ENCODE data around the gene ATP2C2.

Gene ATP2C2

GRCh38 chr16:84410361-84411138, 42.2 kb downstream of the ATP2C2 start:
- Histone ChIP-seq H3K4me2 (ENCODE audit: low read depth, low read length) (no peak overlapping the region), H3K36me3 (replicated peaks; ENCODE audit: insufficient read depth, low read length) (no peaks in the 10 kb centered on the region), H3K9me3 (replicated peaks; ENCODE audit: insufficient read depth, low read length) (no peaks in the 10 kb centered on the region), H3K79me2 (ENCODE audit: low read length) (no peaks in the 10 kb centered on the region), H3K27ac (ENCODE audit: low read length) (no peak overlapping the region), H3K4me3 (ENCODE audit: low read length) (no peak overlapping the region), H3K4me1 (ENCODE audit: low read length) (no peaks in the 10 kb centered on the region), H2AFZ (ENCODE audit: low read length) (no peak overlapping the region), H4K20me1 (ENCODE audit: insufficient read depth, low read length) (no peaks in the 10 kb centered on the region), H3F3A (ENCODE audit: insufficient read depth, low read length) (no peaks in the 10 kb centered on the region), H3K27me3 (replicated peaks; ENCODE audit: insufficient read depth, low read length) (peaks cover 35% of the 10 kb centered on the region), H3K9me2 (replicated peaks; ENCODE audit: insufficient read depth, low read length) (no peaks in the 10 kb centered on the region), H3K9ac (ENCODE audit: low read length) (no peak overlapping the region)
- no peak for TF ChIP-seq EZH2 (optimal IDR thresholded peaks at IDR 0.05; ENCODE audit: low read depth, low read length)
- no peak for TF ChIP-seq EZH2phosphoT487 (IDR thresholded peaks at IDR 0.05; ENCODE audit: low read length)
- no peak for TF ChIP-seq CTCF (IDR thresholded peaks at IDR 0.05; ENCODE audit: low read length)
- no peak for DNase-seq

- no peaks in the 10 kb centered on the region for H3F3A ChIP-seq (ENCODE audit: insufficient read depth, low read length)
- no peaks in the 10 kb centered on the region for H3K9me2 ChIP-seq (replicated peaks; ENCODE audit: insufficient read depth, low read length)
- no peak for DNase-seq
- no peak overlapping the region for H2AFZ ChIP-seq (ENCODE audit: low read length)
- H3K4me2 ChIP-seq (ENCODE audit: low read depth, low read length) = no peak overlapping the region
- TF ChIP-seq EZH2 (optimal IDR thresholded peaks at IDR 0.05; ENCODE audit: low read depth, low read length) = no peak
- TF ChIP-seq CTCF (IDR thresholded peaks at IDR 0.05; ENCODE audit: low read length) = no peak
- TF ChIP-seq EZH2phosphoT487 (IDR thresholded peaks at IDR 0.05; ENCODE audit: low read length) = no peak
- H3K9me3 ChIP-seq (replicated peaks; ENCODE audit: insufficient read depth, low read length) = no peaks in the 10 kb centered on the region
- no peaks in the 10 kb centered on the region for H3K79me2 ChIP-seq (ENCODE audit: low read length)
- H3K27me3 ChIP-seq (replicated peaks; ENCODE audit: insufficient read depth, low read length) = peaks cover 36% of the 10 kb centered on the region
- no peaks in the 10 kb centered on the region for H4K20me1 ChIP-seq (ENCODE audit: insufficient read depth, low read length)
- H3K36me3 ChIP-seq (replicated peaks; ENCODE audit: insufficient read depth, low read length) = no peaks in the 10 kb centered on the region
- no peak overlapping the region for H3K9ac ChIP-seq (ENCODE audit: low read length)
- H3K4me3 ChIP-seq (ENCODE audit: low read length) = no peak overlapping the region
- H3K4me1 ChIP-seq (ENCODE audit: low read length) = no peaks in the 10 kb centered on the region
- H3K27ac ChIP-seq (ENCODE audit: low read length) = no peak overlapping the region
Observed at GRCh38 chr16:84411768-84412167, 43.4 kb downstream of the ATP2C2 start.

- no peak for TF ChIP-seq EZH2phosphoT487 (IDR thresholded peaks at IDR 0.05; ENCODE audit: low read length)
- Histone ChIP-seq H3K4me1 (ENCODE audit: low read length) (no peaks in the 10 kb centered on the region), H3K9ac (ENCODE audit: low read length) (no peak overlapping the region)
Observed at GRCh38 chr16:84412262-84412661, 43.9 kb downstream of the ATP2C2 start.

More at GRCh38 chr16:84412262-84412661, 43.9 kb downstream of the ATP2C2 start:
- no peaks in the 10 kb centered on the region for H3K36me3 ChIP-seq (replicated peaks; ENCODE audit: insufficient read depth, low read length)
- H3K27me3 ChIP-seq (replicated peaks; ENCODE audit: insufficient read depth, low read length) = peaks cover 31% of the 10 kb centered on the region
- no peaks in the 10 kb centered on the region for H3K79me2 ChIP-seq (ENCODE audit: low read length)
- no peak overlapping the region for H3K27ac ChIP-seq (ENCODE audit: low read length)
- no peak overlapping the region for H3K4me3 ChIP-seq (ENCODE audit: low read length)
- no peaks in the 10 kb centered on the region for H3F3A ChIP-seq (ENCODE audit: insufficient read depth, low read length)
- no peaks in the 10 kb centered on the region for H3K9me2 ChIP-seq (replicated peaks; ENCODE audit: insufficient read depth, low read length)
- H2AFZ ChIP-seq (ENCODE audit: low read length) = no peak overlapping the region
- no peak overlapping the region for H3K4me2 ChIP-seq (ENCODE audit: low read depth, low read length)
- no peak for DNase-seq
- H3K9me3 ChIP-seq (replicated peaks; ENCODE audit: insufficient read depth, low read length) = no peaks in the 10 kb centered on the region
- H4K20me1 ChIP-seq (ENCODE audit: insufficient read depth, low read length) = no peaks in the 10 kb centered on the region
